Mammary epithelial cell (primary cell): ENCODE results near the gene RRP7A.

Experiments
- EZH2 ChIP-seq: IDR thresholded peaks from 2 replicates; pipeline ENCODE4 v1.6.1; 2012; ENCODE audit warnings: low read length, inconsistent platforms, borderline replicate concordance
- TF ChIP-seq, protein P1 (sequence below), 2 donors: IDR thresholded peaks in 1 of 2; conservative IDR thresholded peaks in 1 of 2; 2 replicates each; pipeline ENCODE4 v1.5.1; 2011 to 2012; ENCODE audit warnings: inconsistent platforms in 2 of 2, low read length in 2 of 2, mild to moderate bottlenecking in 2 of 2, control low read depth in 1 of 2, low read depth in 1 of 2; ENCODE audit not compliant: insufficient read depth in 1 of 2; ENCODE audit errors: extremely low read depth in 1 of 2

DNA sequence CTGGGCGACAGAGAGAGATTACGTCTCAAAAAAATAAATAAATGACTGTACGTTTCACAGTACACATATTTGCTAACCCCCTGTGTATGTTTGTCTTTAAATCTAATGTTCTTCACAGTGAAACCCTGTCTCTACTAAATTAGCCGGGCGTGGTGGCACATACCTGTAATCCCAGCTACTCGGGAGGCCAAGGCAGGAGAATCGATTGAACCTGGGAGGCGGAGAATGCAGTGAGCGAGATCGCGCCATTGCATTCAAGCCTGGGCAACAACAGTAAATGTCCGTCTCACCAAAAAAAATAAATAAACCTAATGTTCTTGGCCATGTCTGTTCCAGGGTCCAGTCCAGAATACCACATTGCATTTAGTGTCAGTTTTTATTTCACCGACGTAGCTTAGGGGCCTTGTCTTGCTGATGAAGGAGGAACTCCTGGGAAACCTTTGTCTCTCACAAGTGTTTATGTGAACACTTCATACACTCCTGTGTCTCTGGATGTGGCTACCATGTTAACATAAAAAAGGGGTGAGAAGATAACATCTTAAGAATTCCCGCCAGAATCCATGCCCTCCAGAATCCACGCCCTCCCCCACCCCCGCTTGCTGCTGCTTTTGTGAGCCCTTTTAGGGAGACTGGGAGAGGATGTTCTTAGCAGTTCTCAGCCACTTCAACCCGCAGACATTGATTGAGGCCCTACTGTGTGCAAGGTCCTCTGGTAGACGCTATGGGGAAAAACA is 29.2 kb upstream of the RRP7A start:
- TF ChIP-seq, protein P1, sequence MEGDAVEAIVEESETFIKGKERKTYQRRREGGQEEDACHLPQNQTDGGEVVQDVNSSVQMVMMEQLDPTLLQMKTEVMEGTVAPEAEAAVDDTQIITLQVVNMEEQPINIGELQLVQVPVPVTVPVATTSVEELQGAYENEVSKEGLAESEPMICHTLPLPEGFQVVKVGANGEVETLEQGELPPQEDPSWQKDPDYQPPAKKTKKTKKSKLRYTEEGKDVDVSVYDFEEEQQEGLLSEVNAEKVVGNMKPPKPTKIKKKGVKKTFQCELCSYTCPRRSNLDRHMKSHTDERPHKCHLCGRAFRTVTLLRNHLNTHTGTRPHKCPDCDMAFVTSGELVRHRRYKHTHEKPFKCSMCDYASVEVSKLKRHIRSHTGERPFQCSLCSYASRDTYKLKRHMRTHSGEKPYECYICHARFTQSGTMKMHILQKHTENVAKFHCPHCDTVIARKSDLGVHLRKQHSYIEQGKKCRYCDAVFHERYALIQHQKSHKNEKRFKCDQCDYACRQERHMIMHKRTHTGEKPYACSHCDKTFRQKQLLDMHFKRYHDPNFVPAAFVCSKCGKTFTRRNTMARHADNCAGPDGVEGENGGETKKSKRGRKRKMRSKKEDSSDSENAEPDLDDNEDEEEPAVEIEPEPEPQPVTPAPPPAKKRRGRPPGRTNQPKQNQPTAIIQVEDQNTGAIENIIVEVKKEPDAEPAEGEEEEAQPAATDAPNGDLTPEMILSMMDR (conservative IDR thresholded peaks at IDR 0.05 in 1 of 2, IDR thresholded peaks at IDR 0.05 in 1 of 2; ENCODE audit: extremely low read depth in 1 of 2, insufficient read depth in 1 of 2, low read depth in 1 of 2, low read length in 2 of 2), result no peak
- TF ChIP-seq EZH2, result no peak
